ENCODE measurements around the gene ACOT12.
"Not testable (repeated sequence)": the region's sequence is repeated elsewhere in the genome, so short reads cannot be mapped to it uniquely, and the experiment has no call there.

ACOT12 gene

GRCh38 chr5:81344736-81345135 is 49.2 kb downstream of the ACOT12 start:
- DNase-seq (ENCODE audit: low read depth, low spot score), result no peak

- DNase-seq (ENCODE audit: low read depth, low spot score), result not testable (repeated sequence)
These were observed 55.7 kb downstream of the ACOT12 start for GRCh38 chr5:81338213-81338612.

- no peak for DNase-seq (ENCODE audit: low read depth, low spot score)
These were observed 56.1 kb downstream of the ACOT12 start for GRCh38 chr5:81337803-81338202.

- no peak for DNase-seq (ENCODE audit: low read depth, low spot score)
These were observed 57.4 kb downstream of the ACOT12 start for GRCh38 chr5:81336556-81336955.

- DNase-seq (ENCODE audit: low read depth, low spot score), result no peak
These were observed 58.0 kb downstream of the ACOT12 start for GRCh38 chr5:81335946-81336345.

GRCh38 chr5:81334304-81335061 is 59.5 kb downstream of the ACOT12 start:
- no peak for DNase-seq (ENCODE audit: low read depth, low spot score)

GRCh38 chr5:81326554-81326953 is 67.4 kb downstream of the ACOT12 start:
- DNase-seq (ENCODE audit: low read depth, low spot score), result no peak

GRCh38 chr5:81317536-81317935 is 76.4 kb downstream of the ACOT12 start:
- no peak for DNase-seq (ENCODE audit: low read depth, low spot score)

- DNase-seq (ENCODE audit: low read depth, low spot score), result no peak
These were observed 77.4 kb downstream of the ACOT12 start for GRCh38 chr5:81316571-81316970.

GRCh38 chr5:81315830-81316229 is 78.1 kb downstream of the ACOT12 start:
- no peak for DNase-seq (ENCODE audit: low read depth, low spot score)

GRCh38 chr5:81315336-81315735 is 78.6 kb downstream of the ACOT12 start:
- DNase-seq (ENCODE audit: low read depth, low spot score), result no peak

- DNase-seq (ENCODE audit: low read depth, low spot score), result no peak
These were observed 79.4 kb downstream of the ACOT12 start for GRCh38 chr5:81314581-81314980.

GRCh38 chr5:81313686-81314085 is 80.2 kb downstream of the ACOT12 start:
- no peak for DNase-seq (ENCODE audit: low read depth, low spot score)

- DNase-seq (ENCODE audit: low read depth, low spot score), result no peak
These were observed 80.7 kb downstream of the ACOT12 start for GRCh38 chr5:81313278-81313677.

- DNase-seq (ENCODE audit: low read depth, low spot score), result no peak
These were observed 83.4 kb downstream of the ACOT12 start for GRCh38 chr5:81310402-81311063.

GRCh38 chr5:81308836-81309235 is 85.1 kb downstream of the ACOT12 start:
- no peak for DNase-seq (ENCODE audit: low read depth, low spot score)

- no peak for DNase-seq (ENCODE audit: low read depth, low spot score)
These were observed 88.1 kb downstream of the ACOT12 start for GRCh38 chr5:81305785-81306184.

GRCh38 chr5:81303563-81303962 is 90.4 kb downstream of the ACOT12 start:
- DNase-seq (ENCODE audit: low read depth, low spot score), result no peak

- DNase-seq (ENCODE audit: low read depth, low spot score), result no peak
These were observed 91.3 kb downstream of the ACOT12 start for GRCh38 chr5:81302596-81302995.

GRCh38 chr5:81301271-81302015 is 92.5 kb downstream of the ACOT12 start, which contains the start of gene ZCCHC9:
Gene ZCCHC9, plus strand, starts transcription at chr5:81301587. Its CDS starts 3,171 bp downstream, at chr5:81304758.
- peak; percentile 96 for DNase-seq (ENCODE audit: low read depth, low spot score)

- no peak for DNase-seq (ENCODE audit: low read depth, low spot score)
These were observed 93.0 kb downstream of the ACOT12 start for GRCh38 chr5:81300921-81301270.

- no peak for DNase-seq (ENCODE audit: low read depth, low spot score)
These were observed 96.4 kb downstream of the ACOT12 start for GRCh38 chr5:81297531-81297930.

GRCh38 chr5:81294021-81294420 is 99.9 kb downstream of the ACOT12 start:
- not testable (repeated sequence) for DNase-seq (ENCODE audit: low read depth, low spot score)

Measured in ELF-1 (cell line).